IPS-NIHi7 (cell line): ENCODE data around the gene CNRIP1.
"Not testable (repeated sequence)": the region's sequence is repeated elsewhere in the genome, so short reads cannot be mapped to it uniquely, and the experiment has no call there.

Experiments used
- DNase-seq: peaks from one replicate; pipeline ENCODE4 v3.0.0; 2012; ENCODE audit warnings: mixed read lengths; ENCODE audit errors: extremely low spot score

CNRIP1 gene

GRCh38 chr2:68340226-68341061, 20.7 kb upstream of the CNRIP1 start:
- DNase-seq: no peak

GRCh38 chr2:68336192-68336591, 16.4 kb upstream of the CNRIP1 start:
- DNase-seq: no peak

GRCh38 chr2:68333931-68334330, 14.2 kb upstream of the CNRIP1 start:
- DNase-seq: no peak

- DNase-seq: no peak
These were observed 13.3 kb upstream of the CNRIP1 start for GRCh38 chr2:68333009-68333408.

- no peak for DNase-seq
These were observed 10.9 kb upstream of the CNRIP1 start for GRCh38 chr2:68330691-68331090.

GRCh38 chr2:68328901-68329300, 9.2 kb upstream of the CNRIP1 start:
- no peak for DNase-seq

- DNase-seq: no peak
These were observed 5.3 kb upstream of the CNRIP1 start for GRCh38 chr2:68325056-68325455.

- DNase-seq: peak; percentile 72
These were observed 431 bp upstream of the CNRIP1 start for GRCh38 chr2:68320118-68320641.

GRCh38 chr2:68318914-68319397, 793 bp downstream of the CNRIP1 start:
- DNase-seq: peak; percentile 12

GRCh38 chr2:68317971-68318913, 1.5 kb downstream of the CNRIP1 start:
- peak; percentile 16 for DNase-seq

- no peak for DNase-seq
These were observed 3.6 kb downstream of the CNRIP1 start for GRCh38 chr2:68316111-68316510.

- DNase-seq: no peak
These were observed 8.7 kb downstream of the CNRIP1 start for GRCh38 chr2:68311033-68311432.

- no peak for DNase-seq
These were observed 10.3 kb downstream of the CNRIP1 start for GRCh38 chr2:68309426-68309825.

GRCh38 chr2:68303902-68304272, 15.9 kb downstream of the CNRIP1 start:
- DNase-seq: not testable (repeated sequence)

- DNase-seq: no peak
These were observed 16.5 kb downstream of the CNRIP1 start for GRCh38 chr2:68303033-68303901.

GRCh38 chr2:68302281-68302875, 17.4 kb downstream of the CNRIP1 start:
- DNase-seq: no peak

GRCh38 chr2:68295516-68295915, 24.2 kb downstream of the CNRIP1 start:
- DNase-seq: no peak

- no peak for DNase-seq
These were observed 24.8 kb downstream of the CNRIP1 start for GRCh38 chr2:68294913-68295312.

GRCh38 chr2:68294187-68294586, 25.6 kb downstream of the CNRIP1 start:
- DNase-seq: no peak

- no peak for DNase-seq
These were observed 26.0 kb downstream of the CNRIP1 start for GRCh38 chr2:68293755-68294154.

- DNase-seq: no peak
These were observed 26.7 kb downstream of the CNRIP1 start for GRCh38 chr2:68293024-68293423.
